NCI-H146 (cell line): ENCODE measurements around the gene PTGDS.

Experiments
- DNase-seq: peaks from one replicate; lab custom pipeline; 2025; lab: John Stamatoyannopoulos, UW

The PTGDS gene

DNA sequence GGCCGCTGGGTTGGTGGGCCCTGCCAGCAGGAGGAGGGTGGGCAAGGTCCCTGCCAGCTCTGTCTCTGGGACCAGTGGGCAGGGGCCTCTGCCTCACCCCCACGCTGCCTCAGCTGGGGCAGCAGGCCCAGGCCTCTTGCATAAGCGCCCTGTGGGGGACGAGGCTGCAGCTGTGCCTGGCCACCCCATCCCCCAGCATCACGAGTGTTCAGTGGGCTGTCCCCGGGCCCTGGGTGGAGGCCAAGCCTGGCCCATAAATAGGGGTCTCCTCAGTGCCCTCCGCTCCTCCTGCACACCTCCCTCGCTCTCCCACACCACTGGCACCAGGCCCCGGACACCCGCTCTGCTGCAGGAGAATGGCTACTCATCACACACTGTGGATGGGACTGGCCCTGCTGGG, at the start of gene PTGDS:
TSS of gene PTGDS (plus strand) at position 282 of the 400 bp plus-strand sequence. CDS start at position 357, 75 bp downstream.
- no peak for DNase-seq

DNA sequence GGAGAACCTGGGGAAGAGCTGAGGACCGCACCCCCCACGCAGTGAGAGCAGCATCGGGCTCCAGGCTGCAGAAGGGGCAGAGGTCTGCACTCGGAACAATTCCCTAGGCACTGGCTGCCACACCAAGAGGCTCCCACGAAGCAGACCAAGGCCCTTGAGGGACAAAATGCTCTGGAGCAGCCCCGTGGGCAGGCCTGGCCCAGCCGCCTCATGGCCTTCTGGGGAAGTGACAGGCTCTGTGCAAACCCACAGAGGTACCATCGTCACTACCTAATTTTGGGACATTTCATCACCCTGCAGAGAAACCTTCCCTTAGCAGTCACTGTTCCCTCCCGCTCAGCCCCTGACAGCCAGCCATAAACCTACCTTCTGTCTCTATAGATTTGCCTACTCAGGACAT, 48.7 kb upstream of the PTGDS start:
- DNase-seq: no peak

DNA sequence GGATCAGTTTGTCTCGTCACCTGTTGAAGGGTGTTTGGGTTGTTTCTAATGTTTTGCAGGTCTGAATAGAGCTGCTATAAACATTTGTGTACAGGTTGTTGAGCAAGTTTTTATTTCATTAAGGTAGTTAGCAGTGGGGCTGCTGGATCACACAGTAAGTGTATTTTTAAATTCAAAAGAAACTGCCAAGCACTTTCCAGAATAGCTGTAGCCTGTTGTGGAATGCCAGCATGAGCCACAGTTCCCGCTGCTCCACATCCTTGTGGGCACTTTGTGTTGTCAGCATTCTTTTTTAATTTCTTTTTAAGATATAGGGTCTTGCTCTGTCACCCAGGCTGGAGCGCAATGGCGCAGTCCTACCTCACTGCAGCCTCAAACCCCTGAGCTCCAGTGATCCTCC, 47.3 kb upstream of the PTGDS start:
- no peak for DNase-seq

DNA sequence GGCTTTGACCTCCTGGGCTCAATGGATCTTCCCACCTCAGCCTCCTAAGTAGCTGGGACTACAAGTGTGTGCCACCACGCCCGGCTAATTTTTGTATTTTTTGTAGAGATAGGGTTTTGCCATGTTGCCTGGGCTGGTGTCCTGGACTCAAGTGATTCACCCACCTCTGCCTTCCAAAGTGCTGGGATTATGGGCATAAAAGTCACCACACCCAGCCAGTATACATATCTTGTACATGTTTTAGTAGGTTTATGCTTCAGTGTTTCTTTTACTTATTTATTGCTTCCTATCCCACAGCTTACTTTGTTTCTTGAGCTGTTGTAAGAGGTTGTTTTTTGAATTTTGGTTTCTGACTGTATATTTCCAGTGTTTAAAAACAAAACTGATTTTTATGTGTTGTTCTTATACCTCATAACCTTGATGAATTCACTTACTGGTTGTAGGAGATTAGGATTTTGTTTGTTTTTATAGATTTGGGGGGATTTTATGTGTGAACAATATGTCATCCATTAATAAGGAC, 45.6 kb upstream of the PTGDS start:
- DNase-seq: no peak

DNA sequence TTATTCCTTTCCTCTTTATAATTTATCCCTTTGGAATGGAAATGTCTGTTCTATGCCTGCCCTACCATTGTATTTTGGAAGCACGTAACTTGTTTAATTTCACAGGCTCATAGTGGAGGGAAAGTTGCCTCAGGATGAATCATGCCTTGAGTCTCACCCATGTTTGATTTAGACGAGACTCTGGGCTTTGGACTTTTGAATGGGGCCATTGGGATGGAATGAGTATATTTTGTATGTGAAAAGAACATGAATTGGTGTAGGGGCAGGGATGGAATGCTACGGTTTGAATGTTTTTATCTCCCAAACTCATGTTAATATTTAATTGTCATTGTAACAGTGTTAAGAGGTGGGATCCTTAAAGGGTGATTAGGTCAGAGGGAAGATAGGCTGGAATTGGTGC, 43.0 kb upstream of the PTGDS start:
- DNase-seq: no peak

DNA sequence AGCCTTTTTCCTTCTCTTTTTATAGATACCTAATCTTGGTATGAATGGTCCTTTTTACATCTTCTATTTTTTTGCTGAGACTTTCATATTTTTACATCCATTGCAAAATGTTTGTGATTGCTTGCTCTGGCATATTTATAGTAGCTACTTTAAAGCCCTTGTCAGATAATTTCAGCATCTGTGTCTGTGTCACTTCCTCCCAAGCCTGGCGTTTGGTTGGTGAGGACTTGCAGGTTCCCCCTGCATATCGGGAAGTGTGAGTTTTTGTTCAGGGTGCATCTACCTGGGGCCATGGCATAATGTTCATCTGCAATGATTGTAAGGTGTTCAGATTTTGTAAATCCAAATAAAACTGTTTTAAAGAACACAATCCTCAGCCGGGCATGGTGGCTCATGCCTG, 41.7 kb upstream of the PTGDS start:
- DNase-seq: no peak

DNA sequence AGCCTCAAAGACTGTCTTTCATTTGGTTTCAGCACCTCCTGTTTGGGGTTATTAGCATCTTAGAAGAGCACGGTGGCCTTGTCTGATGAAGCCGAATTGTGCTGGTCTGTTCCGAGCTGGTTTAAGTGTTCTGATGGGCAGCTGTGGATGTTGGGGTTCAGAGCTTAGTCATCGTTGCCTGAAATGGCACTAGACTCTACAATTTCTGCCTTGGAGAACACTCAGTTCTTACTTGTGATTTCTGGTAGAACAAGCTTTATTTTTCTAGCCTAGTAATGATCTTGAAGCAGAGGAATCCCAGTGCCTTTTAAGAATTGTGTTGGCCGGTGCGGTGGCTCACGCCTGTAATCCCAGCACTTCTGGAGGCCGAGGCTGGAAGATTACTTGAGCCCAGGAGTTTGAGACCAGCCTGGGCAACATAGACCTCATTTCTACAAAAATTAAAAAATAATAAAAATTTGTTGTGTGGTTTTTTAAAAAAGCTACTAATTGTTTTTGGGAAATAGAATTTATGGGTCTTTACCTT, 40.6 kb upstream of the PTGDS start:
- no peak for DNase-seq

DNA sequence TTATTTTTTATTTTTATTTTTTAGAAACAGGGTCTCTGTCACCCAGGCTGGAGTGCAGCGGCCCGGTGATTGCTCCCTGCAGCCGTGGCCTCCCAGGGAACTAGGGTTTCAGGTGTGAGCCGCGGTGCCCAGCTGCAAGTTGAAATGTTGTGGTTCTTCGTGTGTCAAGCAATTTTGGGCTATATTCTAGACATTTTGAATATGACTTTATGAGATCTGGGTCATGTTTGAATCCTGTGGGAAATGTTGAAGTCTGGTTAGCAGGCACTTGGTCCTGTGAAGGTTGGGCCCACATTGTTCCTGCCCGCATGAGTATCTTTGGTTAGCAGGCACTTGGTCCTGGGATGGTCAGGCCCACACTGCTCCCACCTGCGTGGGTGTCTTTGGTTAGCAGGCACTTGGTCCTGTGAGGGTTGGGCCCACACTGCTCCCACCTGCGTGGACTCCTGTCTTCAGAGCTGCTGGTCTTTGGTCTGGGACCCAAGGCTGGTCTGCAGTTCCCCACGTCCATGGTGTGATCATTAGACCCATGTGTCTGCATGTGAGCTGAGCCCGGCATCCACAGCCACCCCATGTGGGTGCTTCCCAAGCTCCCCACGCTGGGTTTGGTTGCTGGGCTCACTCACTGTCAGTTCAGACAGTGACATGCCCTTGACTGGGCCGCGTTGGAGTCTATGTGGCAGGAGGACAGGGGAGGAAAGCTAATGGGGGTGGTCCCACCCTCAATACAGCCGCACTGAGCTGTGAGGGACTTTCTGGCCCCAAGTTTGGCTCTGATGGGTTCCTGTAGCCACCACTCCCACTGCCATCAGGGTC, 39.9 kb upstream of the PTGDS start:
- no peak for DNase-seq

DNA sequence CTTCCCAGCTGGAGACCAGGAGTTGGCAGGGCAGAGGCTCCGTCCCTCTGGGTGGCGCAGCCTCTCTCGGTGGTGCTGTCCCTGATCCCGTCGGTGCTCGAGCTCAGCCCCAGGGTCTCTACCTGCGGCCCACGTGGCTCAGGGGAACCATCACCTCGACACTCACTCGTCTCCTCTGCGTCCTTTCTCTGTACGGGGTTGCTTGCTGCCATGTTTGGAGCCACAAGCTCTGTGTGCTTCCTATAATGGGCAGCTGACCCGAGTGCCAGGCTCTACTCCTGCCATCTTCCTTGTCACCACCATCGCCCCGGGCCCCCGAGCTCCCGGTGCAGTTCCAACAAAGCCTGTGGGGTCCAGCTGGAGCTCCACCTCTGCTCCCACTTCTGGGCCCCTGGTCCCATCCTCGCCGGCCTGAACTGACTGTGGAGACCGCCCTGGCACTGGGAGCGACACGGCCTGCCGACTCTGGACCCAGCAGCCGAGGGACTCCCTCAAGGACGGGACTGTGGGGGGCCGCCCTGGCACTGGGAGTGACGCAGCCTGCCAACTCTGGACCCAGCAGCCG, 37.8 kb upstream of the PTGDS start:
- DNase-seq: no peak

DNA sequence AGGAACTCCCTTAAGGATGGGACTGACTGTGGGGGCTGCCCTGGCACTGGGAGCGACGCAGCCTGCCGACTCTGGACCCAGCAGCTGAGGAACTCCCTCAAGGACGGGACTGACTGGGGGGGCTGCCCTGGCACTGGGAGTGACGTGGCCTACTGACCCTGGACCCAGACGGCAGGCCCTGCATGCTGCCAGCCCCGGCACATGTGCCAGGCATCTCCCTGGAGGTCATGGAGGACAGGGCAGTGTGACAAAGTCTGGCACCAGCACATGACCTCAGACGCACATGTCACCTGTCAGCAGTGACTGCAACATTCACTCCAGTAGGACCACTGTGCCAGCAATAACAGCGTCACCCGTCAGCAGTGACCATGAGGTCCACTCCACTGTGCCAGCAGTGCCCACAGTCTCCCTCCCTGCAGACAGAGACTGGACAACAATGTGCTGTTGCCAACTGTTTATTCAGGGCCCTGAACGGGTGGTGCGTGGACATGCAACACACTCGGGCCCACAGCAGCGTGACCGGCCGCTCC, 37.2 kb upstream of the PTGDS start:
- no peak for DNase-seq

DNA sequence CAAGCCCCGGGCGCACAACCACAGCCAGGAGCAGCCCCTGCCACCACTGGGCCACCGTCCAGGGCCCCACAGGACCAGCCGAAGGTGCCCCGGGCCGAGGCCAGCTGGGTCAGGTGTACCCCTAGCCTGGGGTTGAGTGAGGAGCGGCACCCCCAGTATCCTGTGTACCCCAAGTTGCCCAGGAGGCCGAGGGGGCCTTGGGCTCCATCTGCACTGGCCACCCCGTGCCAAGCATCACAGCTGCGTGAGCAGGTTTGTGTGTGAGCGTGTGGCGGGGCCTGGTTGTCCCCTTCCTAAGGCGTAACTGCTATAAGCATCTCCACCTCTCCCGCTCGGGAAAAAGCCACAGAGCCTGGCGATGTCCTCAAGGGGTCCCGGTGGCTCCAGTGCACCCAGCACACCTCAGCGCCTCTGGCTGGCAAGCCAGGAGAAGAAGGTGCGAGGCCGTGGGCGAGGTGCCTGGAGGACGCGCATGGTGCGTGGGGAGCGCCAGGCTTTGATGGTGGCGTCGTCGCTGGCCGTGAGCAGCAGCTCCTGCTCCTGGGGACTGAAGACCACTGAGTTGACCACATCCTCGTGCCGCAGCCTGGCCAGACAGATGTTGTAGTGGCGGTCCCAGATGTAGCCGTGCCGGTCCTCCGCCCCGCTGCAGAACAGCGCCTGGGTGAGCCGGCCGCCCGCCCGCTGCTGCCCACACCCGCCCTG, 36.6 kb upstream of the PTGDS start:
- no peak for DNase-seq

DNA sequence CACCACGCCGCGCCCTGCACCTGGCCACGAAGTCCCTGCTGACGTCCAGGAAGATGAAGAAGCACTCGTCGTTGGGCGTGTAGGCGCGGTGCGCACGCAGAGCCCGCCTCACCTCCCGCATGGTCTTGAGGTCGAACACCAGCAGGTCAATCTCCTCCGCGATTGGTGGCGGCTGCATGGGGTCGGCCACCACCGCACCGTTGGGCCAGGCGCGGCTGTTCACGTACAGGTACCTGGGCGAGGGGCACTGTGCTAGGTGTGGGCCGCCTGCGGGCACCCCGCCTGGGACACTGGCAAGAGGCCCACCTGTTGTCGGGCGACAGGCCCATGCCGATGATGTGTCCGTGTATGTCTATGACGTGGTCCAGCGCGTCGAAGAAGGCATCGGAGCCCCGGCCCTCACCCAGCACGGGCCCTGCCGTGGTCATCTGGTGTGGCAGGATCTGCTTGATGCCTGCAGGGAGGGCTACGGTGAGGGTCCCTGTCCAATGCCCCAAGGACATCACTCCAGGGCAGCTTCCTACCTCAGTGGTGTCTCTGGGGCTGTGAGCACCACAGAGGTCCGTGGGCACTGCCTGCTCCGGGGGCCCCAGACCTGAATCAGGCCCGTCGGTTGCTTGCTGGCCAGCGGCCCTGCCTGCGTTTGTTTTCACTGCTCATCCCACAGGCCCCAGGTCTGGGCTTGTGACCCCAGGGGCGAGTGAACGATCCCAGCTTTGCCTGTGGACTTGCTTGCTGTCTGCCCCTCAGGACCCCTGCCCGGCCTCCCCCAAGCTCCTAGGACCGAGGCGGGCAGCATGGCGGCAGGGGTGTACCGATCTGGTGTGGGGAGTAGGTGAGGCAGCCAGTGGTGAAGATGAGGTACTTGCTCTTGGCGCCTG, 35.8 kb upstream of the PTGDS start:
- no peak for DNase-seq

DNA sequence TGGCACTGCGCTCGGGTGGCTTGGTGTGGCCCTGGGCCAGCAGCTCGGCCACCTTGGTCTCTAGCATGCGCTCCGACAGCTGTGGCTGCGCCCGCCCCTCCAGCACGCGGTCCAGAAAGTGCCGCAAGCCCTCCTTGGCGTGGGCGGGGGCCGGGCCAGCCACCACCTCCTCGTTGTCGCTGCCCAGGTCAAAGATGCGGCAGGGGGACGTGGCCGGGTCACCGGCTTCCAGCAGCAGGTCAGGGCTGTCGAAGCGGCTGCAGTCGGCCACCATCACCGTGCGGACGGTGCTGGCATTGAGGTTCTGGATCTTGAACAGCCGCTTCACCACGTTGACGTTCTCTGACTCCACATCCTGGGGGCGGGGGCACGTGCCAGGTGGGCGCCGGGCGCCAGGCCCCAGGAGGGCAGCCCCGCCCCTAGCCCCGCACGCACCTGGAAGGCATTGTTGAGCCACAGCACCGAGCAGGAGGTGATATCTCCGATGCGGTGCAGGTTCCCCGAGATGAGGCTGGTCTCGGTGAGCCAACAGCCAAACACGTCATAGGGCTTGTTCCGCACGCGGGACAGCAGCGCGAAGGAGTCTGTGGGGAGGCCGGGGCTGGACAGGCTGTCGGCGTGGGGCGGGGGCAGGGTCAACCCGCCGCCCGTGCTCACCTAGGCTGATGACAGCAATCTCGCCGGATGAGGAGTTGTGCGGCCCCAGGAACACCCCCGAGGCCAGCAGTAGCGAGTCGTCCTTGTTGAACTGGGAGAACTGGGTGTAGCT, 35.0 kb upstream of the PTGDS start:
- no peak for DNase-seq

DNA sequence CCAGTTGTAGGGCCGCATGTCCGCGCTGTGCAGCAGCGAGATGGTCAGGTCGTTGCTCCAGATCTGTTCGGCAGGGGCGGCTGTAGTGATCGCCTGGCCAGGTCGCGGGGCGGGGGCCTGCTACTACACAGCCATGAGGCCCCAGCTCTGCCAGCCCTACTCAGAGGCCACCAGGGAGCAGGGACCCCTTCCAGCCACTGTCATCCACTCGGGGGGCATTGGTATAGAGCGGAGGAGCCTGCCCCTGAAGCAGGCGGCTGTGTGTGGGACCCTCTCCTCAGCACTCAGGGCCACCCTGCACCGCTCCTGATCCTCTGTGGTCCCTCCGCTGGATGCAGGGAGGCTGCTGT, 34.4 kb upstream of the PTGDS start:
- no peak for DNase-seq

DNA sequence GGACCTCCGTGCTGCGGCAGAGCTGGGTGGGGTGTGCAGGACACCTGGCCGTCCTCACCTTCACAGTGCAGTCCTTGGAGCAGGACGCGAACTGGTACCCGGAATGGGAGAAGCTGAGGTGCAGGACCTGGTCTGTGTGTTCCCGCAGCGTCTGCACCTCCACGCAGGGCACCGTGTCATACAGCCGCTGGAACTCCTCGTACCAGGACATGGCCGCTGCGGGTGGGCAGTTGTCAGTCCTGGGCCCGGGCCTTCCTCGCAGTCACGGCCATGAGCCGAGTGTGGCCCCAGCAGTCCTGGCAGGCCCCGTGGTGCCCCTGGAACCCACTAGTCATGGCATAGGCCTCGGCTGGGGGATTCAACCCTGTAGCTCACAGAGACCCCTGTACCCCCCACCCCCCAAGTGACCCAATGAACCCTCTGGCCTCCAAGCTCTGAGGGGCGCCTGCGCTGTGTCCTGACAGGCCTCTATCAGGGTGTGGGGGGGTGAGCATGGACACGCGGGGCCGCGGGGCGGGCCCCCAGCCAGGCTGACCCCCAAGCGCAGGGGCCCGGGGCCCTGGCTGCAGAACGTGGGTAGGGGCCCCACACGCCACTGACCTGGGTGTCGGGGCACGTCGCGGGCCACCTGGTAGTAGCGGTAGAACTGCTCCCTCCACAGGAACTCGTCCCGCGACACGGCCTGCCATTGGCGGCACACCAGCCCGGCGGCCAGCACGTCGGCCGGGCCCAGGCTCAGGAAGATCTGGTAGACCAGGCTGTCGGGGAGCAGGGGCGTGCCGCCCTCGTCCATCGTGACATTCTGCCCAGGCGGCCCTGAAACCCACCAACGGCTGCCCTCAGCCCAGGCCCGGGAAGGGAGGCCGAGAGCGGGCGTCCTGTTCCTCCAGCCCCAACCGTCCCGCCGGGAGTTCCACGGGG, 33.8 kb upstream of the PTGDS start:
- DNase-seq: peak; percentile 13

DNA sequence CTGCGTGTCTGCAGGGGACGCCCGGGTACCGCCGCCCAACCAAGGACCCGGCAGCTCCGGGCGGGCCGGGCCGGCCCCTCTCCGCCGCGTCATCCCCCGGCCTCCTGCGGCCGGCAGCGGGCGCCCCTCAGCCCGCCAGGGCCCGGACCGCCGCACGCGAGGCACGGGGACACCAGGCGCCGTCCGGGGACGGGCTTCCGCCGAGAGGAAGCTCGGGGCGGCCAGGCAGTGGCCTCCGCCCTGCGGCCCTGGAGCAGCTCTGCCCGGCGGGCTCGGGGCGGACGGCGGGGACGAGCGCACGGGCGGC, 33.1 kb upstream of the PTGDS start:
- DNase-seq: no peak

DNA sequence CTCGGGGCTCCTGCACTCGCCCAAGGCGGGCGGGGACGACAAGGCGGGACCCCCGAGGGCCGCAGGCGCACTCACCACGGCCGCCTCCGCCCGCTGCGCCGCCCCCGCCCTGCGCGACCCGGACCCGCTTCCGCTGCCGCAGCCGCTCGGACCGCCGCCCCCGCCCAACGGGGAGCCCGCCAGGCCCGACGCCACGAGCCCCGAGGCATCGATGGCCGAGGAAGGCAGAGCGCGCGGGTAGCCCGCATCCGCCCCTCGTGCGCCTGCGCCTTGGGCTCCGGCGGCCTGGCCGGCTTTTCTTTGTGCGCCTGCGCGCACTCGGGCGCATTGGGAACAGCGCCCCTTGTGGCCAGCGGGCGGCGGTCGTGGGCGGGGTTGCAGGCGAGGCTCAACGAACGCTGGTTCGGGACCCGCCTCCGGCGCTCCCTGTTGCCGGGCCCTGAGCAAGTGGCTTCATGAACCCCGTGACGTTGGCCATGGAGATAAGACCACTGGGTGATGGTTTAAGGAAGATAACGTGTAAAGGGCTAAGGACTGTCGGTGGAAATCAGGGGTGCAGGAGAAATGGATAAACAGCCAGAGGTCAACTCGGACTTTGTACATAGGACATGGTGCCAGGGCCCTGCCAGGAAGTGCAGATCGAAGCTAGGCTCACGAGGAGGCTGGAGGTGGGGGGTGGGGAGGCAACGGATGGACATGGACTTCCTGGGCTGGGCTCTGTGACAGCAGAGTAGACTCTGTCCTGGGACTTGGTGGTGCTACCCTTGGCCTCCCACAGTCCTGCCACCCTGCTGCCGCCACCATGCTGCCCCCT, 32.6 kb upstream of the PTGDS start, which contains the start of the genes C8G and FBXW5:
TSS of gene C8G (plus strand) at position 725 of the 814 bp plus-strand sequence. CDS start at position 803, 78 bp downstream.
TSS of gene FBXW5 (minus strand) at position 220 of the 814 bp plus-strand sequence. CDS start 655 bp downstream, outside the sequence.
- DNase-seq: peak; percentile 87

DNA sequence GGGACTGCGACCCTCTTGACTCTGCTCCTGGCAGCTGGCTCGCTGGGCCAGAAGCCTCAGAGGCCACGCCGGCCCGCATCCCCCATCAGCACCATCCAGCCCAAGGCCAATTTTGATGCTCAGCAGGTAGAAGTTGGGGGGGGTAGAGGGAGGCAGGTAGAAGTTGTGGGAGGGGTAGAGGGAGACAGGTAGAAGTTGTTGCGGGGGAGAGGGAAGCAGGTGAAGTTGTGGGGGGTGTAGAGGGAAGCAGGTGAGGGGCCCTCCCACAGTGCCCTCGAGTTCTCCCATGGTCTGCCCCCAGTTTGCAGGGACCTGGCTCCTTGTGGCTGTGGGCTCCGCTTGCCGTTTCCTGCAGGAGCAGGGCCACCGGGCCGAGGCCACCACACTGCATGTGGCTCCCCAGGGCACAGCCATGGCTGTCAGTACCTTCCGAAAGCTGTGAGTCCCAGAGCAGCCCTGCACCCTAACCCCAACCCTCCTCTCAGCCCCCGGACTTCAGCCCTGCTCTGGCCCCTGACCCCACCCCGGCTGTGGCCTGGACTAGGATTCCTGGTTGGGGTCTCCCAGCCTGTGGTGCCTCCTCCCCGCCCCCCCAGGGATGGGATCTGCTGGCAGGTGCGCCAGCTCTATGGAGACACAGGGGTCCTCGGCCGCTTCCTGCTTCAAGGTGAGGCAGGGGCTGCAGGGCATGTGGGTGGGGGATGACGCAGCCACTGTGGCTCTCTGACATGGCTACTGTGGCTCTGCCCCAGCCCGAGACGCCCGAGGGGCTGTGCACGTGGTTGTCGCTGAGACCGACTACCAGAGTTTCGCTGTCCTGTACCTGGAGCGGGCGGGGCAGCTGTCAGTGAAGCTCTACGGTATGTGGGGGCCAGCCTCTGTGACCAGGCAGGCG, 31.7 kb upstream of the PTGDS start:
- no peak for DNase-seq
